HG02852 (cell line): ENCODE data around the gene IDH3G.

Experiments used
- ATAC-seq: cut with Tn5 transposase; IDR thresholded peaks from one replicate; pipeline ENCODE4 v1.9.1; 2021; ENCODE audit warnings: mild to moderate bottlenecking, moderate library complexity; ENCODE audit not compliant: unreplicated experiment

The IDH3G gene

GRCh38 chrX:153773741-153774575 is 20.2 kb downstream of the IDH3G start:
- no peak for ATAC-seq

- ATAC-seq, result no peak
These were observed 21.0 kb downstream of the IDH3G start for GRCh38 chrX:153773218-153773611.

- no peak for ATAC-seq
These were observed 21.6 kb downstream of the IDH3G start for GRCh38 chrX:153772316-153773217.

GRCh38 chrX:153771415-153772315 is 22.5 kb downstream of the IDH3G start:
- ATAC-seq, result no peak

GRCh38 chrX:153770601-153771414 is 23.4 kb downstream of the IDH3G start:
- no peak for ATAC-seq

GRCh38 chrX:153769865-153770600 is 24.1 kb downstream of the IDH3G start:
- ATAC-seq, result no peak

- ATAC-seq, result no peak
These were observed 24.9 kb downstream of the IDH3G start for GRCh38 chrX:153769158-153769864.

- ATAC-seq, result no peak
These were observed 25.6 kb downstream of the IDH3G start for GRCh38 chrX:153768311-153769157.

GRCh38 chrX:153767674-153768055 is 26.5 kb downstream of the IDH3G start:
- ATAC-seq, result no peak

GRCh38 chrX:153766871-153767673 is 27.1 kb downstream of the IDH3G start:
- no peak for ATAC-seq

GRCh38 chrX:153766098-153766817 is 27.9 kb downstream of the IDH3G start:
- ATAC-seq, result no peak

- ATAC-seq, result no peak
These were observed 28.8 kb downstream of the IDH3G start for GRCh38 chrX:153765138-153766079.

GRCh38 chrX:153764786-153765137 is 29.4 kb downstream of the IDH3G start:
- ATAC-seq, result no peak

- no peak for ATAC-seq
These were observed 30.0 kb downstream of the IDH3G start, which contains the start of gene PLXNB3 for GRCh38 chrX:153763989-153764755. Gene PLXNB3, plus strand, starts transcription at chrX:153764249. Its CDS starts 1,287 bp downstream, at chrX:153765536.
